Measurements from ENCODE around the gene CYB5D1. TPM values are rescaled to one million over a fixed set of nuclear protein-coding genes. Genes with fewer than 3 reads are reported as not detected.

CYB5D1 gene
- total RNA-seq, 2 experiments from 2014 or later: 18.1 to 24.8 TPM

GRCh38 chr17:7850701-7851437 is 6.9 kb upstream of the CYB5D1 start:
- no peaks in the 10 kb centered on the region for H3K9me2 ChIP-seq (ENCODE audit: insufficient read depth, low read length)
- peaks cover 79% of the 10 kb centered on the region for H3K36me3 ChIP-seq (ENCODE audit: insufficient read depth, low read length)
- no peak for DNase-seq (ENCODE audit: low spot score)
- H3K79me2 ChIP-seq (ENCODE audit: insufficient read depth, low read depth, low read length): peaks cover 3% of the 10 kb centered on the region; the same call in 1 of the 2 replicates
- intact Hi-C loops (cut with micrococcal nuclease; ENCODE audit: unreplicated experiment): loop anchor here (1.0 kb wide), 3 partner anchors 16 to 108 kb away; no protein-coding TSS in a partner anchor
- BruUV-seq (replicated peaks): no TSS peak
- H2AFZ ChIP-seq (ENCODE audit: low read length): no peak overlapping the region
- peak overlapping the region; percentile 42 for H3K27ac ChIP-seq (ENCODE audit: low read depth, low read length, poor library complexity, severe bottlenecking)
- H3K4me2 ChIP-seq (ENCODE audit: low read length): peak overlapping the region; percentile 80
- no peaks in the 10 kb centered on the region for H4K20me1 ChIP-seq (ENCODE audit: insufficient read depth, low read length)
- TF ChIP-seq EZH2phosphoT487 (IDR thresholded peaks at IDR 0.05; ENCODE audit: borderline replicate concordance, low read depth, low read length): no peak
- TF ChIP-seq CTCF (conservative IDR thresholded peaks at IDR 0.05; ENCODE audit: low read length): no peak
- ChIA-PET POLR2A (no interaction called here), CTCF (ENCODE audit: unreplicated experiment) (no interaction called here)
- no peaks in the 10 kb centered on the region for H3K9me3 ChIP-seq (ENCODE audit: low read length)
- peak overlapping the region; percentile 67 for H3K4me3 ChIP-seq (ENCODE audit: low read depth, low read length, poor library complexity, severe bottlenecking)
- peaks cover 26% of the 10 kb centered on the region for H3K4me1 ChIP-seq (ENCODE audit: insufficient read depth, low read length, poor library complexity, severe bottlenecking)

- POLR2A ChIA-PET: no interaction called here
- H3K27ac ChIP-seq (ENCODE audit: low read depth, low read length, poor library complexity, severe bottlenecking): peak overlapping the region; percentile 42
- no peaks in the 10 kb centered on the region for H3K9me2 ChIP-seq (ENCODE audit: insufficient read depth, low read length)
- peaks cover 11% of the 10 kb centered on the region; the same call in 1 of the 2 replicates for H3K79me2 ChIP-seq (ENCODE audit: insufficient read depth, low read depth, low read length)
- H4K20me1 ChIP-seq (ENCODE audit: insufficient read depth, low read length): no peaks in the 10 kb centered on the region
- DNase-seq (ENCODE audit: low spot score): peak; percentile 95
- TF ChIP-seq CTCF (conservative IDR thresholded peaks at IDR 0.05; ENCODE audit: low read length) (peak; percentile 88), EZH2phosphoT487 (IDR thresholded peaks at IDR 0.05; ENCODE audit: borderline replicate concordance, low read depth, low read length) (no peak)
- H2AFZ ChIP-seq (ENCODE audit: low read length): no peak overlapping the region
- H3K4me1 ChIP-seq (ENCODE audit: insufficient read depth, low read length, poor library complexity, severe bottlenecking): peaks cover 31% of the 10 kb centered on the region
- BruUV-seq (replicated peaks): TSS peak; percentile 34
- peaks cover 81% of the 10 kb centered on the region for H3K36me3 ChIP-seq (ENCODE audit: insufficient read depth, low read length)
- H3K4me2 ChIP-seq (ENCODE audit: low read length): peak overlapping the region; percentile 80
- no peaks in the 10 kb centered on the region for H3K9me3 ChIP-seq (ENCODE audit: low read length)
- peak overlapping the region; percentile 67 for H3K4me3 ChIP-seq (ENCODE audit: low read depth, low read length, poor library complexity, severe bottlenecking)
- intact Hi-C loops (cut with micrococcal nuclease; ENCODE audit: unreplicated experiment): loop anchor here (1.0 kb wide), 3 partner anchors 16 to 108 kb away; no protein-coding TSS in a partner anchor
- CTCF ChIA-PET (ENCODE audit: unreplicated experiment): no interaction called here
Observed at GRCh38 chr17:7851438-7852261, 6.2 kb upstream of the CYB5D1 start.

All from OCI-LY7 (cell line).